ENCODE measurements around the gene PHAF1.

The PHAF1 gene

GRCh38 chr16:67194260-67194659, 84.5 kb downstream of the PHAF1 start:
- H4K20me1 ChIP-seq (ENCODE audit: insufficient read depth, low read length), result peaks cover 44% of the 10 kb centered on the region
- H3K79me2 ChIP-seq (ENCODE audit: insufficient read depth, low read length), result peaks cover 41% of the 10 kb centered on the region
- H2AFZ ChIP-seq (ENCODE audit: low read depth, low read length), result no peak overlapping the region
- H3K9me3 ChIP-seq (ENCODE audit: insufficient read depth, low read length, severe bottlenecking), result no peaks in the 10 kb centered on the region
- H3K4me1 ChIP-seq (ENCODE audit: insufficient read depth, low read length), result peaks cover 37% of the 10 kb centered on the region
- peak overlapping the region; percentile 96 for H3K4me2 ChIP-seq (ENCODE audit: insufficient read depth, low read length)
- 0 out of 2 replicates have a peak overlapping the region, but pooled peaks have one; percentile 85 for H3K9ac ChIP-seq (ENCODE audit: low read depth, low read length)
- H3K27me3 ChIP-seq (ENCODE audit: insufficient read depth, low read length, poor library complexity), result no peaks in the 10 kb centered on the region
- peak overlapping the region in 1 of 2 experiments; percentile 94; a peak in 2 of 4 replicates for H3K4me3 ChIP-seq (ENCODE audit: low read depth in 1 of 2, low read length in 2 of 2)
- DNase-seq (no peak), ATAC-seq (ENCODE audit: insufficient read depth, low read depth) (no peak)
- H3K27ac ChIP-seq (ENCODE audit: low read length), result no peak overlapping the region
- H3K36me3 ChIP-seq (ENCODE audit: insufficient read depth, low read length), result peaks cover 68% of the 10 kb centered on the region
- TF ChIP-seq, protein P1, sequence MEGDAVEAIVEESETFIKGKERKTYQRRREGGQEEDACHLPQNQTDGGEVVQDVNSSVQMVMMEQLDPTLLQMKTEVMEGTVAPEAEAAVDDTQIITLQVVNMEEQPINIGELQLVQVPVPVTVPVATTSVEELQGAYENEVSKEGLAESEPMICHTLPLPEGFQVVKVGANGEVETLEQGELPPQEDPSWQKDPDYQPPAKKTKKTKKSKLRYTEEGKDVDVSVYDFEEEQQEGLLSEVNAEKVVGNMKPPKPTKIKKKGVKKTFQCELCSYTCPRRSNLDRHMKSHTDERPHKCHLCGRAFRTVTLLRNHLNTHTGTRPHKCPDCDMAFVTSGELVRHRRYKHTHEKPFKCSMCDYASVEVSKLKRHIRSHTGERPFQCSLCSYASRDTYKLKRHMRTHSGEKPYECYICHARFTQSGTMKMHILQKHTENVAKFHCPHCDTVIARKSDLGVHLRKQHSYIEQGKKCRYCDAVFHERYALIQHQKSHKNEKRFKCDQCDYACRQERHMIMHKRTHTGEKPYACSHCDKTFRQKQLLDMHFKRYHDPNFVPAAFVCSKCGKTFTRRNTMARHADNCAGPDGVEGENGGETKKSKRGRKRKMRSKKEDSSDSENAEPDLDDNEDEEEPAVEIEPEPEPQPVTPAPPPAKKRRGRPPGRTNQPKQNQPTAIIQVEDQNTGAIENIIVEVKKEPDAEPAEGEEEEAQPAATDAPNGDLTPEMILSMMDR (IDR thresholded peaks at IDR 0.05; ENCODE audit: borderline replicate concordance, extremely low read depth, low read length, poor library complexity, severe bottlenecking), result no peak
- TF ChIP-seq EZH2 (IDR thresholded peaks at IDR 0.05; ENCODE audit: borderline replicate concordance, low read depth, low read length, severe bottlenecking), result no peak

GRCh38 chr16:67195676-67196075, 85.9 kb downstream of the PHAF1 start:
- Histone ChIP-seq H3K9ac (ENCODE audit: low read depth, low read length) (no peak overlapping the region), H3K27ac (ENCODE audit: low read length) (no peak overlapping the region), H3K9me3 (ENCODE audit: insufficient read depth, low read length, severe bottlenecking) (no peaks in the 10 kb centered on the region), H3K27me3 (ENCODE audit: insufficient read depth, low read length, poor library complexity) (no peaks in the 10 kb centered on the region), H3K4me2 (ENCODE audit: insufficient read depth, low read length) (no peak overlapping the region), H3K4me1 (ENCODE audit: insufficient read depth, low read length) (peaks cover 36% of the 10 kb centered on the region), H4K20me1 (ENCODE audit: insufficient read depth, low read length) (peaks cover 48% of the 10 kb centered on the region), H3K4me3 (ENCODE audit: low read depth in 1 of 2, low read length in 2 of 2) (no peak overlapping the region), H3K36me3 (ENCODE audit: insufficient read depth, low read length) (peaks cover 79% of the 10 kb centered on the region), H3K79me2 (ENCODE audit: insufficient read depth, low read length) (peaks cover 41% of the 10 kb centered on the region), H2AFZ (ENCODE audit: low read depth, low read length) (no peak overlapping the region)
- no peak for ATAC-seq (ENCODE audit: insufficient read depth, low read depth)
- DNase-seq, result no peak
- TF ChIP-seq, protein P1 (IDR thresholded peaks at IDR 0.05; ENCODE audit: borderline replicate concordance, extremely low read depth, low read length, poor library complexity, severe bottlenecking), result no peak

DNA sequence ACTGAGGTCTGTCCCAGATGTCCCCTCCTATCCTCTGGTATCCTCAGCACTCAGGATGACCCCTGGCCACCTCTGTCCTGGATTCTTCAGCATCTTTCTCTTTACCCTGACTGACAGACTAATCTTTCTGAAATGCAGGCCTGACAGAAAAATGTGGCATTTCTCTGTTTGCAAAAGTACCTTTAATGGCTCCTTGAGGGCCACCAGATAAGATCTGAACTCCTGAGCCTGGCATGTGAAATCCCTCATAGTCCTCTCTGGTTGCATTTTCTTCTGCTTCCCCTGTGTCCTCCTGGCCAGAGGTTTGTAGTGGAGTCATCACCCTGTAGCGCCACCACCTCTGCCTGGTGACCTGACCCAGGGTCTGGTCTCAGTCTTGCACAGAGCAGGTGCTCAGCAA, 87.1 kb downstream of the PHAF1 start:
- Histone ChIP-seq H3K9me3 (ENCODE audit: insufficient read depth, low read length, severe bottlenecking) (no peaks in the 10 kb centered on the region), H3K79me2 (ENCODE audit: insufficient read depth, low read length) (peaks cover 33% of the 10 kb centered on the region), H3K4me2 (ENCODE audit: insufficient read depth, low read length) (no peak overlapping the region), H3K4me3 (ENCODE audit: low read depth in 1 of 2, low read length in 2 of 2) (no peak overlapping the region), H3K27ac (ENCODE audit: low read length) (no peak overlapping the region), H2AFZ (ENCODE audit: low read depth, low read length) (no peak overlapping the region), H3K36me3 (ENCODE audit: insufficient read depth, low read length) (peaks cover 89% of the 10 kb centered on the region), H3K27me3 (ENCODE audit: insufficient read depth, low read length, poor library complexity) (no peaks in the 10 kb centered on the region), H4K20me1 (ENCODE audit: insufficient read depth, low read length) (peaks cover 48% of the 10 kb centered on the region), H3K9ac (ENCODE audit: low read depth, low read length) (no peak overlapping the region), H3K4me1 (ENCODE audit: insufficient read depth, low read length) (peaks cover 25% of the 10 kb centered on the region)
- no peak for ATAC-seq (ENCODE audit: insufficient read depth, low read depth)
- no peak for TF ChIP-seq EZH2 (IDR thresholded peaks at IDR 0.05; ENCODE audit: borderline replicate concordance, low read depth, low read length, severe bottlenecking)
- DNase-seq, result no peak

GRCh38 chr16:67197704-67198103, 88.0 kb downstream of the PHAF1 start:
- Histone ChIP-seq H3K9me3 (ENCODE audit: insufficient read depth, low read length, severe bottlenecking) (no peaks in the 10 kb centered on the region), H3K4me3 (ENCODE audit: low read depth in 1 of 2, low read length in 2 of 2) (no peak overlapping the region), H3K36me3 (ENCODE audit: insufficient read depth, low read length) (peaks cover 92% of the 10 kb centered on the region), H2AFZ (ENCODE audit: low read depth, low read length) (no peak overlapping the region), H3K9ac (ENCODE audit: low read depth, low read length) (no peak overlapping the region), H3K27me3 (ENCODE audit: insufficient read depth, low read length, poor library complexity) (no peaks in the 10 kb centered on the region), H3K4me2 (ENCODE audit: insufficient read depth, low read length) (no peak overlapping the region), H4K20me1 (ENCODE audit: insufficient read depth, low read length) (peaks cover 51% of the 10 kb centered on the region), H3K27ac (ENCODE audit: low read length) (no peak overlapping the region), H3K4me1 (ENCODE audit: insufficient read depth, low read length) (peaks cover 21% of the 10 kb centered on the region), H3K79me2 (ENCODE audit: insufficient read depth, low read length) (peaks cover 25% of the 10 kb centered on the region)
- ATAC-seq (ENCODE audit: insufficient read depth, low read depth), result no peak
- TF ChIP-seq, protein P1 (IDR thresholded peaks at IDR 0.05; ENCODE audit: borderline replicate concordance, extremely low read depth, low read length, poor library complexity, severe bottlenecking), result no peak
- TF ChIP-seq EZH2 (IDR thresholded peaks at IDR 0.05; ENCODE audit: borderline replicate concordance, low read depth, low read length, severe bottlenecking), result no peak
- DNase-seq, result no peak

All from DND-41 (cell line).